GM19238 (cell line): ENCODE data around the gene PAK6.

ENCODE experiments used
- DNase-seq: peaks from one replicate; pipeline ENCODE4 v3.0.0; 2011; ENCODE audit warnings: low spot score; ENCODE audit not compliant: insufficient read length

Gene PAK6

DNA sequence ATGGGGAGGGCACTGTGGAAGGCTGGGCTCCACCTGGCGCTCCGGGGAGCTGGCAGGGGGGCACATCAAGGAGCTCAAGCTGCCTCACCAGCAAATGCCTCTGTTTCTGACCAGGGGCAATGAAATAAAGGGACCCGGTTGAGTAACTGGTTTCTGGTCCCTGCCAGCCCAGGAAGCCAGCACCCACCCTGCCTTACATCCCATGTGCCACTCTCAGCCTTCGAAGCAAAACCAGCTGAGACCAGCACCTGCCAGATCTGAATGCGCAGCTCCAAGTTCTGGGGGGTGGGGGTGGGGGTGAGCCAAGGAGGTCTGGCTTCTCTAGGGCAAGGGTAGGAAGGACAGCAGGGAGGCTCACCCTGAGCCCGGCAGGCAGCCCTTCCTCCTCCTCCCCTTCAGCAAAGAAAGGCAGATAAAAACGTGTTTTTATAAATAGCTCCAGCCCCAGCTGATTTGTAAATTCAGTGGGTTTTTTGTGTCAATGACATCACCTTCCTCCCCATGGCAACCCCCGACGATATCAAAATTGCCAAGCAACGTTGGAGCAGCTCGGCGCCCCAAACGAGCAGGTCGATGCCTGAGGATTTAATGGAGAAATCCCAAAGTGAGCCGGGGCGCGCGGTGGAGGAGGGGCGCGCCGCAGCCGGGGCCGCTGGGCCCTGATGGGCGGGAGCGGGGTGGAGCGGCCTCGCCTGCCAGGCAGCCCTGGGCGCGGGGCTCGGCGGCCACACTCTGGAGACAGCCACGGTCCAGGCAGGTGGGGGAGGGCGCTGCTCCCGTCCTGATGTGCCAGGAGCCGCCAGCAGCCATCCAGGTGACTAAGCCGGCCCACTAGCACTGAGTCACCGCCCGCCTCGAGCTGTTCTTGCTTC is at the start of gene PAK6:
TSS of gene PAK6 (plus strand) at position 532 of the 872 bp plus-strand sequence. CDS start 25,723 bp downstream, outside the sequence.
- no peak for DNase-seq

GRCh38 chr15:40190591-40190990 is 48.3 kb upstream of the PAK6 start:
- no peak for DNase-seq

DNA sequence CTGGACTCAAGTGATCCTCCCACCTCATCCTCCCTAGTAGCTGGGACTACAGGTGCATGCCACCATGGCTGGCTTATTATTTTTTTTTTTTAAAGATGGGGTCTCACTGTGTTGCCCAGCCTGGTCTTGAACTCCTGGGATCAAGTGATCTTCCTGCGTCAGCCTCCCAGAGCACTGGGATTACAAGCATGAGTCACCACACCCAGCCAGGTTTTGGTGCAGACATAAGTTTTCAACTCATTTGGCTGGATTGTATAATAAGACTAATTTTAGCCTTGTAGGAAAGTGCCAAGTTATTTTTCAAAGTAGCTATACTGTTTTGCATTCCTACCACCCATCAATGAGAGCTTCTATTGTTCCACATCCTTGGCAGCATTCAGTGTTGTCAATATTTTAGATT is 45.9 kb upstream of the PAK6 start:
- DNase-seq = no peak

DNA sequence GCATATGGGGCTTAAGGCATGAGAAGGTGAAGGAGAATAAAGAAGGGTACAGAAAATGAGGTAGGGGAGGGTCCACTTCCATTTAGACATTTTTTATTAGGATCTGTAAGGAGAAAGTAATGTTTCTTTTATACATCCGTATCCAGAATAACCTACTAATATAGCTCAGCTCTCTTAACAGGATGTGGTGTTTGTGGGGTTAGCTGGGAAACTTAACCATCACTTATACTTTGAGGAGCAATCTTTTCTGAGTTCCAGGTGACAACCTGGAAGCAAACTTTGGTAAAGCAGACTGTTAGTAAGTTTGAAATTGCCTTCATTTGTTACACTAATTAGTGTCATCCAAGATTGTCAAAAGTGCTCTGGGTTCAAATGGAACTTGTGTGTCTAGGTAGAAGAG is 41.4 kb upstream of the PAK6 start:
- no peak for DNase-seq

GRCh38 chr15:40198355-40199085 is 40.3 kb upstream of the PAK6 start:
- DNase-seq = no peak

- DNase-seq = no peak
Measured at GRCh38 chr15:40204100-40204499, 34.8 kb upstream of the PAK6 start.

DNA sequence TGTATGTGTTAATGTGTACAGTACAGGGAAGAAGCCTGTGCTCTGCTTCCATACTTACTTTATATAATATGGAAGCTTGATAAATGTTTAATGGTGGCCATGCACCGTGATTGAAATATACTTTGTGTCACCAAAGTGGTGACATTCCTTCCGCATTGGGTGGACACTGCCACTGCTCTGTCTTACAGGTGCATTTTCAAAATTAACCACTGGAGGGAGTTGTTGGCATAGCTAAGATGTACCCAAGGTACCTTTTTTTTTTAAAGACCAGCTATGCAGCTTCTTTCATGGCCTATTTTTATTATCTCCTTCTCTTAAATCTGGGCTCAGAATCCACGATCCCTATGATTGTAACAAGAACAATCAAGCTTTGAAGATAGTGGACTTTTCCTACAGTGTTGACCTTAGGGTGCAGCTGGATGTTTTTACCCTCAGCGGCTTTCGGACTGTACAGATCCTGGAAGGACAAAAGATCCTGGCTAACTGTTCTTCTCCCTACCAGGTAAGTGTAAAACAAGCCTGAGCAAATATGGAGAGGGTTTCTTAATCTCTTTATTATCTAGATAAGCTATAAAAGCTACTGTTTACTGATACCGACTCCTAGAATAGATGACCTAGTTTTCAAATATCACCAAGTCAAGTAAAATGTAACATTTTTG is 21.6 kb upstream of the PAK6 start:
- DNase-seq = no peak

DNA sequence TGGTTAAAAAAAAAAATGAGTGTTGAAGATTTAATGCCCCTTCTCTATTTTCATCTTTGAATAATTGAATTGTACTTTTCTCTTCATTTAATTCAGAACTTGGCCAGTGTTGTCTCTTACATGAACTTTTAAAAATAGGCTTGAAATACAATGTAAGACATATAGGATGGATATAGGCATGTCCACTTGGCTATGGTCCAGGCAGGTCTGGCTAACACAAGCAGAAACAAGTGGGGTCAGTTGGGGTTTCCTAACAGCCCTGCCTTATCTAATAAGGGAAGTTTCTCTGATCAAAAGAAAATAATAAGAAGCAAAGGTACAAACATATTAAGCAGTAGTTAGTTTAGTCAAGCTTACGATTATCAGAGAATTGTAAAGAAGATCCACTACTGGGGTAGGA is 19.1 kb upstream of the PAK6 start:
- no peak for DNase-seq

- no peak for DNase-seq
Measured at GRCh38 chr15:40222131-40222530, 16.7 kb upstream of the PAK6 start.

- no peak for DNase-seq
Measured at GRCh38 chr15:40226736-40227135, 12.1 kb upstream of the PAK6 start.

- no peak for DNase-seq
Measured at GRCh38 chr15:40229316-40229715, 9.5 kb upstream of the PAK6 start.

DNA sequence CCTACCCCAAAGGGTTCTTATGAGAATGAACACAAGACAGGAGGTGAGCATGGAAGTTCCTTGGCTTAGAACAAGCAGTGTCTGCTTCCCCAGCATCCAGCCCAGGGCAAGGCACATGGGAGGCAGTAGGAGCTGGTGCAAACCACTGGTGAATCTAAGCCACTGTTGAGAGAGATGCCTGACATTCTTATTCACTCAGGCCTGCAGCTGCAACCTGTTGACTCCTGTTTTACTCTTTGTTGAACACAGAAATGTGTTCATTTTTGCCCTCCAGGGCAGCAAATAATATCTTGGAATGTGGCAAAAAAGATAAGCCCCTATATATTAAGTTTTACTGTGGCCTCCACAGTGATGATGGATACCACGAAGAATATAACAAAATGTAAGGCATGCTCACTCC is 8.9 kb upstream of the PAK6 start:
- DNase-seq = no peak

DNA sequence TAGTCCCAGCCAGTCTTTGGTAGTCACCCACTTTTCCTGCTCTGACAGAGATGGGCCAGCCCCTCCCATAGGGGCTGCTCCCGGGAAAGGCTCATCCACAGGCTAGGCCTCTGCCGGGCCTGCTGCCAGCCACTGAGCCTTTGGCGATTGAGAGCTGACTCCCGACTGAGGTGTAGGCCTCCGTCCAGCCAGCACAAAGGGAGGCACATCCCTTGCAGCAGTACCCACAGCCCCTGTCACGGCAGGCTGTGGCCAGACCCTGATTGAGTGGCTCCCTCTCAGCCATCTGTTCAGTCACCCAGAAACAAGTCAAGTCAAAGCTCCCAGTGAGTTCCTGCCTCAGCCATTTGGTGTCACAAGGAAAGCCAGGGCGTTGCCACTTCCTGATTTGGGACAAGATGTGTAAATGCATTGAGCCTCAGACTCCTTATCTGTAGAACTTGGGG is 6.2 kb upstream of the PAK6 start:
- no peak for DNase-seq

DNA sequence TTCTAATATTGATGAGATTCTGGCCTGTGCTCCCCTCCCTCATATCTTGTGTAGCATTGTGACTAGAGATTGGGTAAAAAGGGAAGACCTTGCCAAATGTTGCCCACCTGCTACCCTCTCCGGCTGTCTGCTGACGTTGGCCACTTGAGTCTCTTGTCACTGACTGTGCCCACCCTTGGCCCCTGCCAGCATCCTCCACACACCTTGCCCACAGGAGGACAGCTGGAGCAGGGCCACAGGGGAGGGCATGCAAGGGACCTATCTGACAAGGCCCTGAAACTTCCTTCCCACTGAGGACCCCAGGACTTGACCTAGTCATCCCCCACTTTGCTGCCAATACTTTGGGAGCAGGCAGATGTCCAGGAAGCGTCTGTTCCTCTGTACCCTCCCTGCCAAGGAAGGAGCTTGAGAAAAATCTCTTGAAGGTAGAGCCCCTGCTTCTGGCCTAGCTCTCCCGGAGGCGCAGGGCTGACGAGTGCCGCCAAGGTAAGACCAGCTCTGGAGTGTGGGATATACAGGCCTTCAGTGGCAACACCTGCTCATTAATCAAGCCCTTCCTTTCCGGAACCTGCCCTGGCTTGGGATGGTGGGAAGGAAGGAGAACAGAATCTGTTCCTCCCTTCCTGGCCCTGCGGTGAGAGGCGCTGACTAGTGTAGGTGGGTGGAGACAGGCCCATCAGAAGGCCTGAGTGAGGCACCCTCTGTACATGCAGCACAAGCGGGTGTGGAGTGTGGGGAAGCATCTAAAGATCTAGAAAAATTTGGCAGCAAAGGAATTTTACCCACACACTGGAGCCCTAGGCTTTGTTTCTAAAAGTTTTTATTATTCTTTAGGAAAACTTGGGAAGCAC is 4.9 kb upstream of the PAK6 start:
- DNase-seq = no peak

- DNase-seq = no peak
Measured at GRCh38 chr15:40234783-40235182, 4.1 kb upstream of the PAK6 start.

GRCh38 chr15:40235201-40235885 is 3.5 kb upstream of the PAK6 start:
- DNase-seq = no peak

GRCh38 chr15:40239404-40239692 is 485 bp downstream of the PAK6 start:
- DNase-seq = no peak

GRCh38 chr15:40239693-40240618 is 1.1 kb downstream of the PAK6 start:
- DNase-seq = no peak

GRCh38 chr15:40240619-40241221 is 1.9 kb downstream of the PAK6 start:
- no peak for DNase-seq
